Esophagus squamous epithelium (tissue), 5 donors: Measurements from ENCODE around the gene CTNND2. TPM values are rescaled to one million over a fixed set of nuclear protein-coding genes. Genes with fewer than 3 reads are reported as not detected.

Experiments
- DNase-seq: peaks from one replicate; lab custom pipeline; 2025; lab: John Stamatoyannopoulos, UW
- H3K27ac ChIP-seq, 4 donors: fragments of 200-600 bp; sonication (generic); one replicate each; pipeline ENCODE4 v1.5.1; 2016 to 2019; ENCODE audit warnings: mild to moderate bottlenecking in 1 of 4
- H3K27me3 ChIP-seq, 4 donors: fragments of 200-600 bp; sonication (generic); 1 replicate in 3 of 4; 2 replicates in 1 of 4; pipeline versions ENCODE4 v1.5.1 to v1.6.0; 2017 to 2021; ENCODE audit warnings: antibody characterized with exemption in 1 of 4
- H3K36me3 ChIP-seq, 3 donors: fragments of 200-600 bp; sonication (generic); one replicate each; pipeline ENCODE4 v1.5.1; 2016 to 2019
- H3K4me1 ChIP-seq, 3 donors: fragments of 200-600 bp; sonication (generic); one replicate each; pipeline ENCODE4 v1.5.1; 2017 to 2019
- H3K4me3 ChIP-seq, 4 donors: fragments of 200-600 bp; sonication (generic); 1 replicate in 3 of 4; 2 replicates in 1 of 4; pipeline ENCODE4 v1.5.1; 2016 to 2019; ENCODE audit warnings: mild to moderate bottlenecking in 2 of 4, moderate library complexity in 1 of 4
- H3K9me3 ChIP-seq, 3 donors: fragments of 200-600 bp; sonication (generic); one replicate each; pipeline ENCODE4 v1.5.1; 2016 to 2019
- POLR2A ChIP-seq, 4 donors: fragments of 450-650 bp; IDR thresholded peaks; one replicate each; pipeline ENCODE4 v1.6.1; 2017; ENCODE audit warnings: antibody characterized with exemption in 4 of 4, mild to moderate bottlenecking in 4 of 4, moderate library complexity in 3 of 4
- WGBS, 2 donors: methylation state at CpG; one replicate each; pipeline ENCODE4 v1.1.5; 2018; 5-methylcytosine and 5-hydroxymethylcytosine counted together
- intact Hi-C: fragments of 100-400 bp; cut with DNase I; formaldehyde crosslinking; loops from one replicate; pipeline ENCODE4 v1.15.0; 2022
- total RNA-seq, 4 donors: library from RNA; depleted of rRNA; stranded (reverse); fragments of >200 nt; gene quantifications; one replicate each; pipeline ENCODE4 v1.1.0, GENCODE V29; 2016
- TF ChIP-seq, protein P1 (sequence below), 6 experiments: fragments of 450-650 bp in 4 of 6; fragments of 200-600 bp in 2 of 6; sonication (generic) in 2 of 6; IDR thresholded peaks; one replicate each; pipeline ENCODE4 v1.5.1; 2016 to 2019; ENCODE audit warnings: antibody characterized with exemption in 6 of 6, mild to moderate bottlenecking in 4 of 6, moderate library complexity in 4 of 6
- donor health status: DM: yes; HTN: yes; CAD: no.

The CTNND2 gene
- total RNA-seq, 4 donors from 2014 or later: 0.38 to 0.50 TPM; not detected in 2

DNA sequence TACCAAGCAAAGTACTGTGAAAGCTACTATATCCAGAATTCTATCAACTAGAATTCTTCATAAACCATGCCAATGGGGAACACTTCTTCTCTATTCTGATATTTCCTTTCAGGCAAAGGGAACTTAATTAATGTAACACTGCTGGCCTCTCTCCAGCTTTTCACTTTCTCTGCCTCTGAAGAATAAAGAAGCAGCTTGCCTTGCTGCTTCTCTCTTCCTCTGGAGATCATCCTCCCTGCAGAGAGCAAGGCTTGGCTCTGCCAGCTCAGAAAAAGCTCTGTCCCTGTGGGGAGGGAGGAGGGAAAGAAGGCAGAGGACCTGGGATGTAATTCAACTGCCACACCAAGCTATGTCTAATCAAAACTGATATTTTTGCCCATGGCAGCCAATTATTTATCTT lies 6.5 kb downstream of the CTNND2 start:
- DNase-seq: no peak
- Histone ChIP-seq H3K36me3 (no peaks in the 10 kb centered on the region), H3K4me3 (no peak overlapping the region), H3K27me3 (peaks cover 0 to 20% (median 2%) of the 10 kb centered on the region in 4 donors), H3K4me1 (no peaks in the 10 kb centered on the region), H3K27ac (no peak overlapping the region), H3K9me3 (no peaks in the 10 kb centered on the region)
- intact Hi-C loops: no loop called here
- TF ChIP-seq, protein P1, sequence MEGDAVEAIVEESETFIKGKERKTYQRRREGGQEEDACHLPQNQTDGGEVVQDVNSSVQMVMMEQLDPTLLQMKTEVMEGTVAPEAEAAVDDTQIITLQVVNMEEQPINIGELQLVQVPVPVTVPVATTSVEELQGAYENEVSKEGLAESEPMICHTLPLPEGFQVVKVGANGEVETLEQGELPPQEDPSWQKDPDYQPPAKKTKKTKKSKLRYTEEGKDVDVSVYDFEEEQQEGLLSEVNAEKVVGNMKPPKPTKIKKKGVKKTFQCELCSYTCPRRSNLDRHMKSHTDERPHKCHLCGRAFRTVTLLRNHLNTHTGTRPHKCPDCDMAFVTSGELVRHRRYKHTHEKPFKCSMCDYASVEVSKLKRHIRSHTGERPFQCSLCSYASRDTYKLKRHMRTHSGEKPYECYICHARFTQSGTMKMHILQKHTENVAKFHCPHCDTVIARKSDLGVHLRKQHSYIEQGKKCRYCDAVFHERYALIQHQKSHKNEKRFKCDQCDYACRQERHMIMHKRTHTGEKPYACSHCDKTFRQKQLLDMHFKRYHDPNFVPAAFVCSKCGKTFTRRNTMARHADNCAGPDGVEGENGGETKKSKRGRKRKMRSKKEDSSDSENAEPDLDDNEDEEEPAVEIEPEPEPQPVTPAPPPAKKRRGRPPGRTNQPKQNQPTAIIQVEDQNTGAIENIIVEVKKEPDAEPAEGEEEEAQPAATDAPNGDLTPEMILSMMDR (IDR thresholded peaks at IDR 0.05): no peak
- no peak for TF ChIP-seq POLR2A (IDR thresholded peaks at IDR 0.05)

DNA sequence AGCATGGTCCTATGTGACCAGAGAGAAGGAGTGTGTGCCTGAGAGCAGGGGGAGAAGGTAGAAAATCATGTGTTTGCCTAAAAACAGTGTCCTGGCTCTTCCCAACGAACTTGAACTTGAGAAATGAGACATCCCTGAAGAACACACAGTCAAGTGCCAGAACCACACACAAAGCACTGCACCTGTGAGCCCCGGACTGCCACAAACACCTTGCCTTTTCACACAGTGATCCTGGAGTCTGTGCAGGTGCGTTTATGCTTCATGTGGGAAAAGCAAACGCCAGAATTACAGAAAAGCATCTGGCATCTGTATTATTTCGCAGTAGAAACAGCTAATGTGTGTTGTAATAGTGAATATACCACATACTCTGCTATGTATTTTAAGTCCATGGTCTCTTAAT lies 9.3 kb downstream of the CTNND2 start:
- 40 to 41% methylated on average over 5 of the region's 5 CpGs for WGBS, 2 donors
- no peak for TF ChIP-seq POLR2A (IDR thresholded peaks at IDR 0.05)
- TF ChIP-seq, protein P1 (IDR thresholded peaks at IDR 0.05): no peak

DNA sequence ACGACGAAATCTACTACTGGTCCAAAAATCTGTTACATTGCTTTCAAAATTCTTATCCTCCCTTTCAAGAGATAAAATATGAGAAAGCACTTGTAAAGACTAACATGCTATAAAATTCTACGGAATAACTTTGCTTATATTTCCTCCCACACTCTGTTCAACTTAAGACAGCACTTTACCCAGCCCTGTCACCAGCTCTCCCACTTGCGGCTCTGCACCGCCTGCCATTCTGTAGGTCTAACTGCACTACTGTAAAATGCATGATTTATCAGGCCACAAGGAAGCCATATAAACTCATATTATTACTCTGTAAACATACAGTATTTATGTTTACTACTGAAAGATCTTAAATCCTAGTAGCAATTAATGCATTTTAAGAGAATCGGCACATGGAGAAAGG lies 11.4 kb downstream of the CTNND2 start:
- Histone ChIP-seq H3K27me3 (no peaks in the 10 kb centered on the region), H3K4me1 (no peaks in the 10 kb centered on the region), H3K27ac (no peak overlapping the region), H3K36me3 (no peaks in the 10 kb centered on the region), H3K9me3 (no peaks in the 10 kb centered on the region), H3K4me3 (no peak overlapping the region)
- 81 to 86% methylated on average over 6 of the region's 6 CpGs for WGBS, 2 donors
- DNase-seq: no peak
- TF ChIP-seq POLR2A (IDR thresholded peaks at IDR 0.05): no peak
- TF ChIP-seq, protein P1 (IDR thresholded peaks at IDR 0.05): no peak
- intact Hi-C loops: no loop called here

More for the DNA sequence above, 9.3 kb downstream of the CTNND2 start:
- Histone ChIP-seq H3K27ac (no peak overlapping the region), H3K9me3 (no peaks in the 10 kb centered on the region), H3K4me3 (no peak overlapping the region), H3K27me3 (no peaks in the 10 kb centered on the region), H3K4me1 (no peaks in the 10 kb centered on the region), H3K36me3 (no peaks in the 10 kb centered on the region)
- intact Hi-C loops: no loop called here
- DNase-seq: no peak

DNA sequence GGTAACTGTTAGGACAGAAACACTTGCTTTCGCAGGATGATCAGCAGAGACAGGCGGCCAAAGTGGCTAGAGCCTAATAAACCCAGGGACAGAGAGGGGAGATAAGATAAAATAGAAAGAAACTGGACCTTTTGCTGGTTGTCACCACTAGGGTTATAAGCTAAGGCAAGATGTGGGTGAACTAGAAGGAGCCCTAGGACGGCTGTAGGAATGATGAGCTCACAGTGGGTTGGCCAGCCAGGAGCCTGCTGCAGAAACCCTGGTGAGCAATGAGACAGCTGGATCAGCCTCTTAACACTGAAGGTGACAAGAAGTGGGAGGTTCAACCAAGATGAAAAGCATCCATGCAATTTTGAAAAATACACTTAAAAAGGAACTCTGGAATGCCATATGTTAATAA lies 13.5 kb downstream of the CTNND2 start:
- no peak overlapping the region for H3K27ac ChIP-seq
- no peak for TF ChIP-seq POLR2A (IDR thresholded peaks at IDR 0.05)
- TF ChIP-seq, protein P1 (IDR thresholded peaks at IDR 0.05): no peak
- no peaks in the 10 kb centered on the region for H3K27me3 ChIP-seq
- H3K36me3 ChIP-seq: no peaks in the 10 kb centered on the region
- no peaks in the 10 kb centered on the region for H3K4me1 ChIP-seq
- WGBS, 2 donors: 59 to 73% methylated on average over 3 of the region's 3 CpGs
- no peak overlapping the region for H3K4me3 ChIP-seq
- DNase-seq: no peak
- intact Hi-C loops: no loop called here
- H3K9me3 ChIP-seq: no peaks in the 10 kb centered on the region

DNA sequence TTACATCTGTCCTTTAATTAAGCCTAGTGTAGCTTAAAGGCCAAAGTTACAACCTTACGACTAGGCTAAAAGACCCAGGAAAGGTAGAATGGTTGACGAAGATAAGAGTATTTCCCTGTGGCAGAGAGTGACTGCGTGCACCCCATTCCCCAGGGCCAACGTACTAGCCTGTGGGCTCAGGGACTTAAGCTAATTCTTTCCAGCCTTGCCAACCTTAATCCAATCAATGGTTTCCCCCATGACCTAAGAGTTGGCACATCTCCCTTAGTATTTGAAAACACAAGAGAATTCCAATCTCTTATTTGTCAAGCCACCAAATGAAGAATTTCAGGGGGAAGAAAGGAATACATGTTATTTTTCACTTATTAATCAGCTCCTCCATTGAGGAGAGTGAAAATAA lies 16.0 kb downstream of the CTNND2 start:
- H3K4me1 ChIP-seq: no peaks in the 10 kb centered on the region
- no peak for DNase-seq
- H3K9me3 ChIP-seq: no peaks in the 10 kb centered on the region
- H3K27ac ChIP-seq: no peak overlapping the region
- 80 to 85% methylated on average over 4 of the region's 4 CpGs for WGBS, 2 donors
- TF ChIP-seq, protein P1 (IDR thresholded peaks at IDR 0.05): no peak
- TF ChIP-seq POLR2A (IDR thresholded peaks at IDR 0.05): no peak
- intact Hi-C loops: no loop called here
- no peaks in the 10 kb centered on the region for H3K27me3 ChIP-seq
- H3K4me3 ChIP-seq: no peak overlapping the region
- no peaks in the 10 kb centered on the region for H3K36me3 ChIP-seq
